DLD1 (cell line): ENCODE results near the gene SELENON.

Experiments used
- in situ Hi-C: cut with HindIII; loops from 2 replicates; pipeline ENCODE4 v1.10.0; 2017; ENCODE audit warnings: low sequenced_read_pairs

The SELENON gene

GRCh38 chr1:25769625-25770383 lies 30.2 kb upstream of the SELENON start:
- in situ Hi-C loops, result no loop called here

GRCh38 chr1:25770541-25771220 lies 29.3 kb upstream of the SELENON start:
- in situ Hi-C loops, result no loop called here

GRCh38 chr1:25771221-25772114 lies 28.5 kb upstream of the SELENON start:
- in situ Hi-C loops, result no loop called here

- in situ Hi-C loops, result no loop called here
These were observed 27.8 kb upstream of the SELENON start for GRCh38 chr1:25772164-25772563.

GRCh38 chr1:25772692-25773245 lies 27.2 kb upstream of the SELENON start:
- in situ Hi-C loops, result no loop called here

GRCh38 chr1:25773441-25774125 lies 26.4 kb upstream of the SELENON start:
- in situ Hi-C loops, result no loop called here

GRCh38 chr1:25774206-25774803 lies 25.7 kb upstream of the SELENON start:
- in situ Hi-C loops, result no loop called here

GRCh38 chr1:25774921-25775771 lies 24.8 kb upstream of the SELENON start:
- in situ Hi-C loops, result loop anchor here (25.0 kb wide), 1 partner anchor 288 kb away; no protein-coding TSS in a partner anchor

GRCh38 chr1:25779388-25779787 lies 20.6 kb upstream of the SELENON start:
- in situ Hi-C loops, result loop anchor here (25.0 kb wide), 1 partner anchor 292 kb away; no protein-coding TSS in a partner anchor

GRCh38 chr1:25779894-25780293 lies 20.1 kb upstream of the SELENON start:
- in situ Hi-C loops, result loop anchor here (10.0 to 25.0 kb wide), 2 partner anchors 175 to 293 kb away; no protein-coding TSS in a partner anchor

- in situ Hi-C loops, result loop anchor here (10.0 to 25.0 kb wide), 2 partner anchors 176 to 293 kb away; no protein-coding TSS in a partner anchor
These were observed 19.5 kb upstream of the SELENON start for GRCh38 chr1:25780318-25781129.

- in situ Hi-C loops, result loop anchor here (10.0 to 25.0 kb wide), 2 partner anchors 176 to 294 kb away; no protein-coding TSS in a partner anchor
These were observed 18.9 kb upstream of the SELENON start for GRCh38 chr1:25781130-25781433.

- in situ Hi-C loops, result loop anchor here (10.0 to 25.0 kb wide), 2 partner anchors 178 to 295 kb away; no protein-coding TSS in a partner anchor
These were observed 17.3 kb upstream of the SELENON start for GRCh38 chr1:25782608-25783201.

GRCh38 chr1:25784575-25785051 lies 15.4 kb upstream of the SELENON start:
- in situ Hi-C loops, result loop anchor here (5.0 to 25.0 kb wide), 3 partner anchors 32 to 297 kb away; no protein-coding TSS in a partner anchor

GRCh38 chr1:25785333-25786067 lies 14.5 kb upstream of the SELENON start:
- in situ Hi-C loops, result loop anchor here (5.0 to 25.0 kb wide), 3 partner anchors 33 to 298 kb away; no protein-coding TSS in a partner anchor
